ENCODE results near the gene IGFBP4. TPM values are rescaled to one million over a fixed set of nuclear protein-coding genes. Genes with fewer than 3 reads are reported as not detected.

IGFBP4 gene
- total and polyA plus RNA-seq, 10 of the 15 experiments (the other 5 are each of a cell fraction or from before 2014, with no cell fraction given), result 2.4 to 22.3 (median 6.6) TPM

- no peak overlapping the region for H3K27ac ChIP-seq (ENCODE audit: control insufficient read depth, insufficient read depth)
- H3K9ac ChIP-seq (ENCODE audit: control insufficient read depth, insufficient read depth, low read length), result no peak overlapping the region
- no peak overlapping the region for H3K4me2 ChIP-seq (ENCODE audit: control insufficient read depth, insufficient read depth)
- RAD21 ChIA-PET (ENCODE audit: unreplicated experiment), result interaction anchor here (1.2 kb wide), 1 partner anchor 101 kb away, joined by 3 read pairs; no protein-coding TSS in a partner anchor
- WGBS (ENCODE audit: insufficient coverage, insufficient replicate concordance, low lambda C conversion rate, missing lambda C conversion rate), result 39% methylated on average over 10 of the region's 10 CpGs
- H3K9me3 ChIP-seq (replicated peaks; ENCODE audit: control insufficient read depth, insufficient read depth, low read length), result no peaks in the 10 kb centered on the region; the same call in 2 of the 3 replicates
- no TSS peak for BruUV-seq (replicated peaks)
- POLR2A ChIA-PET, result interaction anchor here (1.3 kb wide), 1 partner anchor 13 kb away, joined by 4 read pairs; the partner anchor contains the start of gene TOP2A
- ATAC-seq (no peak), DNase-seq (ENCODE audit: low read depth, low spot score) (no peak), FAIRE-seq (no peak)
- 0 out of 4 replicates have a peak, but pooled peaks cover 0 to 3% of the 10 kb centered on the region in 2 experiments for H3K27me3 ChIP-seq (replicated peaks in 1 of 2; ENCODE audit: control insufficient read depth in 2 of 2, insufficient read depth in 2 of 2, low read length in 1 of 2)
- no peak for TF ChIP-seq HDGF (IDR thresholded peaks at IDR 0.05)
- TF ChIP-seq EZH2 (IDR thresholded peaks at IDR 0.05; ENCODE audit: borderline replicate concordance, control insufficient read depth, low read depth, low read length), result no peak
- TF ChIP-seq SIN3A (IDR thresholded peaks at IDR 0.05; ENCODE audit: low read depth, low read length), result no peak
- no peak for TF ChIP-seq RUNX3 (IDR thresholded peaks at IDR 0.05; ENCODE audit: low read length)
- no peak for TF ChIP-seq PKNOX1 (IDR thresholded peaks at IDR 0.05)
- intact Hi-C loops (cut with micrococcal nuclease; ENCODE audit: unreplicated experiment), result no loop called here
- no peaks in the 10 kb centered on the region for H3K4me1 ChIP-seq (ENCODE audit: control insufficient read depth, insufficient read depth, low read length)
- H3K4me3 ChIP-seq, result no peak overlapping the region
- CTCF ChIA-PET, result interaction anchor here (0.5 to 1.4 kb wide), 4 partner anchors 14 to 170 kb away, joined by 3 to 4 read pairs (median 3); no protein-coding TSS in a partner anchor
- SMC1A ChIA-PET (ENCODE audit: uncharacterized antibody, unreplicated experiment), result interaction anchor here (1.3 to 1.6 kb wide), 2 partner anchors 13 to 20 kb away, joined by 4 to 5 read pairs; partner anchors contain the start of gene TOP2A
- H3K79me2 ChIP-seq (ENCODE audit: control insufficient read depth, insufficient read depth, low read length), result no peaks in the 10 kb centered on the region
- no peak overlapping the region for H2AFZ ChIP-seq (ENCODE audit: control insufficient read depth, low read depth, low read length)
- no peaks in the 10 kb centered on the region for H3K36me3 ChIP-seq (ENCODE audit: control insufficient read depth in 2 of 2, insufficient read depth in 2 of 2, low read length in 1 of 2)
- in situ Hi-C loops (cut with MboI), result loop anchor here (25.0 kb wide), 1 partner anchor 107 kb away; no protein-coding TSS in a partner anchor
- H4K20me1 ChIP-seq (ENCODE audit: control insufficient read depth, insufficient read depth), result no peaks in the 10 kb centered on the region
Measured at GRCh38 chr17:40430272-40431230, 12.7 kb upstream of the IGFBP4 start.
